Activated T-helper 2 cell treated with anti-CD3 and anti-CD28 coated beads, Interferon-gamma antibody, Interleukin-2, Interleukin-4, amounts not matched to agents 10 μg/mL and 5 μg/mL and 100 μg/mL, durations not matched to agents 14 hours and 24 hours and 36 hours (primary cell): Measurements from ENCODE around the gene SYNE2. TPM values are rescaled to one million over a fixed set of nuclear protein-coding genes. Genes with fewer than 3 reads are reported as not detected.
A peak's percentile ranks its signal among the peaks of the same experiment; 100 is the strongest.

Experiments
- DNase-seq: peaks from one replicate; pipeline ENCODE4 v3.0.0; 2021; ENCODE audit warnings: low spot score
- H3K27ac Mint-ChIP-seq: one replicate; pipeline ENCODE4 v1.8.0; 2021; ENCODE audit warnings: mixed read lengths
- H3K27me3 Mint-ChIP-seq: one replicate; pipeline ENCODE4 v1.8.0; 2021; ENCODE audit warnings: low read depth, mixed read lengths
- H3K36me3 Mint-ChIP-seq: one replicate; pipeline ENCODE4 v1.8.0; 2021; ENCODE audit warnings: low read depth, mixed read lengths
- H3K4me1 Mint-ChIP-seq: one replicate; pipeline ENCODE4 v1.8.0; 2021; ENCODE audit warnings: low read depth, mixed read lengths
- H3K4me3 Mint-ChIP-seq: one replicate; pipeline ENCODE4 v1.8.0; 2021; ENCODE audit warnings: low read depth, mild to moderate bottlenecking, moderate library complexity, mixed read lengths
- H3K9me3 Mint-ChIP-seq: one replicate; pipeline ENCODE4 v1.8.0; 2021; ENCODE audit warnings: mixed read lengths
- intact Hi-C: fragments of 100-400 bp; cut with micrococcal nuclease; formaldehyde crosslinking; loops from one replicate; pipeline ENCODE4 v1.15.1; 2023
- total RNA-seq: library from RNA; stranded (reverse); gene quantifications from 2 replicates; pipeline ENCODE4 v1.2.3, GENCODE V29; 2022

The SYNE2 gene
- total RNA-seq, 1 donor from 2014 or later: 15.2 TPM

DNA sequence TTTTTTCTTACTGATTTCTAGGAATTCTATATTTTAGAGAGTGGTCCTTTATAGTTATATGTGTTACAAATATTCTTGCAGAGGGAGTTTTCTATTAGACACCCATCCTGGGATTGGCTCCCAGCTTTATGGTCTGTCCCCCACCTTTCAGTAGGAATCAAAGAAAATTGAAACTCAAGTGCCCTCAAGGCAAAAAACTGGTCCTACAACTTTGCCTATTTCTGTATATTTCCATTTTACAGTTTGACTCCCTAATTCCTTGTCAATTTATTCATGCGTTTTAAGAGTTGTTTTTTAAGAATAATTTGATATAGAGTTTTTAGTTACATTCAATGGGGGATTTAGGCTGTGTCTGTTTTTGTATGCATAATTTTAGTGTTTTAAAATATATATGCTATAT, 208.9 kb downstream of the SYNE2 start:
- Mint-ChIP-seq H3K4me3 (no peak overlapping the region), H3K27ac (no peak overlapping the region), H3K9me3 (no peaks in the 10 kb centered on the region), H3K36me3 (no peaks in the 10 kb centered on the region), H3K4me1 (no peaks in the 10 kb centered on the region), H3K27me3 (no peaks in the 10 kb centered on the region)
- no peak for DNase-seq
- intact Hi-C loops: loop anchor here (5.0 kb wide), 1 partner anchor 231 kb away; the partner anchor contains the start of gene ESR2

DNA sequence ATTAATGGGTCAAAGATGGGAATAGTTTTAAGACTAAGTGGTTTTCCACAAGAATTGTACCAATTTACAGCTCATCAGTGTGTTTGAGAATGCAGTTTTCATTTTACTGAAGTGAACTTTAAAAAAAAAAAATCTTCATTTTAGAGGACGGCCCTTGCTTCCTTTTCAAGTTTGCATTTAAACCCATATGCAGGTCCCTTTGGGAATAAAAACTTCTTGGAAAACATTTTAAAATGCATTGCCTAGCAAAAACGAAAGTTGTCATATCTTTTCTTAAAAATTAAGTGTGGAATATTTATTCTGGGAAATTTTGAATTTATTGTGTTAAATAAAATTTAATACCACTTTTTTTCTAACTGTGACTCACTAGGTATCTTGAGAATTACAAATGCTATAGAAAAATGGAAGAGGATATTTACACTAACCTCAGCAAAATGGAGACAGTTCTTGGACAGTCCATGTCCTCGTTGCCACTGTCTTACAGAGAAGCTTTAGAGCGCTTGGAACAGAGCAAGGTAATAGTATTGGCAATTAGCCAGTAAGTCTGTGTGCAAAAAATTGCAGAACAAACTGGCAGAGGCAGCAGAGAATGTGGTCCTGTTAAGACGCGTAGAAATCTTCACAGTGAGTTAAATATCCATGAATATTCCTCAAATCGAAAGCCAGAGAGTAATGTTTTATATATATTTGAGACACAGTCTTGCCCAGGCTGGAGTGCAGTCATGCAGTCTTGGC, 209.7 kb downstream of the SYNE2 start:
- no peak for DNase-seq
- H3K27ac Mint-ChIP-seq: no peak overlapping the region
- no peaks in the 10 kb centered on the region for H3K9me3 Mint-ChIP-seq
- no peaks in the 10 kb centered on the region for H3K27me3 Mint-ChIP-seq
- intact Hi-C loops: loop anchor here (5.0 kb wide), 1 partner anchor 230 kb away; the partner anchor contains the start of gene ESR2
- H3K4me1 Mint-ChIP-seq: no peaks in the 10 kb centered on the region
- no peaks in the 10 kb centered on the region for H3K36me3 Mint-ChIP-seq
- no peak overlapping the region for H3K4me3 Mint-ChIP-seq

DNA sequence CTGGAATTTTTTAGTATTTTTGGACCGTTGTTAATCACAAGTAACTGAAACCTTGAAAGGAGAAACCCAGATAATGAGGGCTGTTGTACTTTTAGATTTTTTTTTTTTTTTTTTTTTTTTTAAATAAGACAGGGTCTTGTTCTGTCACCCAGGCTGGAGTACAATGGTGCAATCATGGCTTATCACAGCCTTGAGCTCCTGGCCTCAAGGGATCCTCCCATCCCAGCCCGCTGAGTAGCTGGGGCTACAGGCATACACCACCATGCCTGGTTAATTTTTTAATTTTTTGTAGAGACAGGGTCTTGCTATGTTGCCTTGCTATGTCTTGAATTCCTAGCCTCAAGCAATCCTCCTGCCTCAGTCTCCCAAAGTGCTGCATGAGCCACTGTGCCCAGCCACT, 211.6 kb downstream of the SYNE2 start:
- no peak for DNase-seq
- H3K27me3 Mint-ChIP-seq: no peaks in the 10 kb centered on the region
- H3K4me3 Mint-ChIP-seq: no peak overlapping the region
- no peaks in the 10 kb centered on the region for H3K9me3 Mint-ChIP-seq
- H3K36me3 Mint-ChIP-seq: no peaks in the 10 kb centered on the region
- no peaks in the 10 kb centered on the region for H3K4me1 Mint-ChIP-seq
- intact Hi-C loops: loop anchor here (5.0 kb wide), 1 partner anchor 228 kb away; the partner anchor contains the start of gene ESR2
- no peak overlapping the region for H3K27ac Mint-ChIP-seq

DNA sequence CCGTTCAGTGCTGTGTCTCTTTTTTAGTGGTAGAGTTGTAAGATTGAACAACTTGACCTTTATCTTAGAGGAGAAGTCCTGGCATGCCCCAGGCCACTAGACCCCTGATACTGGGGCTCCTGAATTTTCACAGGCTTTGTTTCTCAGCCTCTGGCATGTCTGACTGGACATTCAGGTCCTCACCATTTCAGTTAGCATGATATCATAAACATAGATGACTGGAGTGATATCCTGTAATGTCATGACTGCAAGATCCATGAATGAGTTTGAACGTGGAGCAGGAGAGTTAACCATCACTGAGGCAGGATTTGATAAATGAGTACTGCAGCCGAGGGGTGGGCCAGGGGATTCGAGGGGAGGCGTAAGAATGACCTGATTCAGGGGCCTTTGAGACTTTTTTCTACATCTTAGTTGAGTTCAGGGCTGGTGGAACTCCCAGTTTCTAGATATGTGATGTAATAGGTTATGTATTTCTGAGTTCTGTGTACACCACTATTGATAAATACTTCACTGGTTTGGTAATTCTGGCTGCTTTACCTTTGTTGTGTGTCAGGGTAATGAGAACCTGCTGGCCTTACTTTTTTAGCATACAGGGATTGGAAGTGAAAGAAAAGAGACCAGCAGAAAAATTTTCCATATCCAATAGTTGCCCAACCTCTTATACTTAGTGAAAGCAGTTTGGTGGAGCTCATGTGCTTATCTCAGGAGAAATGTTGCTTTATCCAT, 217.0 kb downstream of the SYNE2 start:
- H3K4me1 Mint-ChIP-seq: no peaks in the 10 kb centered on the region
- H3K27me3 Mint-ChIP-seq: no peaks in the 10 kb centered on the region
- intact Hi-C loops: no loop called here
- H3K27ac Mint-ChIP-seq: no peak overlapping the region
- H3K9me3 Mint-ChIP-seq: no peaks in the 10 kb centered on the region
- H3K36me3 Mint-ChIP-seq: peaks cover 12% of the 10 kb centered on the region
- no peak for DNase-seq
- H3K4me3 Mint-ChIP-seq: no peak overlapping the region

DNA sequence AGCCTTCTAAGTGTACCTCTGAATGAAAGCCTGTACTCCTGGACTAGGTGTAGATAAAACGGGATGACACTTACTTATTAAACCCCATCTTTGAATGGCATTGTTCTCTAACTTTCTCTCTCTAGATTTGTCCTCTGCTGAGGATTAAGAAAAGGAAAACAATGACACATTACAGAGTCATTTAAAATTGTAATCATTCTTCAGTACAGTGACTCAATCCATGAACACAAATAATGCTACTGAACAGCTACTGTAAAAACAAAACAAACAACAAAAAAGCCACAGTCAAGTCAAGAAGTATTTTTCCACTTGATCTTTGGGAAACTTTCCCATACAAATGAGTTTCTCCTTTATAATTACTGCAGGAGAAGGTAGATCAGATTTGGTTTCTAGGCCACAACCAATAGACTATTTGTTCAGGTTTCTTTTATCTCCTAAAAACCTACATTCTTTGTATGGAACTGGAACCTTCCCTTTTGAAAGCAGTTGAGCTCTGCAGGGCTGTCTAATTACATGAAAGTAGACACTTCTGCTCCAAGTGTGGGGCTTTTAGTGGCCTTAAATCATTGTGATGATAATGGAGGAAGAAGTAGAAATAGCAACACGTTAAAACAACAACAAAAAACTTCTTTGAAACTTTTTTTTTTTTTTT, 222.3 kb downstream of the SYNE2 start:
- H3K36me3 Mint-ChIP-seq: peaks cover 17% of the 10 kb centered on the region
- no peak for DNase-seq

DNA sequence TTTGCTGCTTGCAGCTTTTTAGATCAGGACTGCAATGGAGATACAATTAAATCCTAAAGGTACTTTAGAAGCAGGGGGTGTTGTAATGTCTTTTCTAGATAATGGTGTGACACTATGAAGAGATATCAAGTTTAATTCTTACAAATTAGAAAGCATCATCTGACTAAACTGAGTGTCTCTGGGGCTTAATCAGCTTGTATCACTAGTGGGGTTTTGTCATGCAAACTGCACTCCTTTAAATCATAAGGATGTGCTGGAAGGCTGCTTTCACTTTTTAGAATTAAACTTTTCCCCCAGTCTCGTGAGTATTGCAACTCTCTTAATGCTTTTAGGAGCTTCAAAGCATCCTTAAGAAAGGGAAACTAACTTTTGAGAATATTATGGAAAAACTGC, 222.8 kb downstream of the SYNE2 start:
- H3K4me1 Mint-ChIP-seq: peaks cover 1% of the 10 kb centered on the region
- no peaks in the 10 kb centered on the region for H3K9me3 Mint-ChIP-seq
- no peak overlapping the region for H3K4me3 Mint-ChIP-seq
- no peak overlapping the region for H3K27ac Mint-ChIP-seq
- no peaks in the 10 kb centered on the region for H3K27me3 Mint-ChIP-seq
- DNase-seq: no peak
- H3K36me3 Mint-ChIP-seq: peaks cover 20% of the 10 kb centered on the region
- intact Hi-C loops: no loop called here

More for the DNA sequence above, 222.3 kb downstream of the SYNE2 start:
- intact Hi-C loops: no loop called here
- Mint-ChIP-seq H3K4me3 (no peak overlapping the region), H3K27me3 (no peaks in the 10 kb centered on the region), H3K27ac (peak overlapping the region; percentile 22), H3K4me1 (peaks cover 1% of the 10 kb centered on the region), H3K9me3 (no peaks in the 10 kb centered on the region)

DNA sequence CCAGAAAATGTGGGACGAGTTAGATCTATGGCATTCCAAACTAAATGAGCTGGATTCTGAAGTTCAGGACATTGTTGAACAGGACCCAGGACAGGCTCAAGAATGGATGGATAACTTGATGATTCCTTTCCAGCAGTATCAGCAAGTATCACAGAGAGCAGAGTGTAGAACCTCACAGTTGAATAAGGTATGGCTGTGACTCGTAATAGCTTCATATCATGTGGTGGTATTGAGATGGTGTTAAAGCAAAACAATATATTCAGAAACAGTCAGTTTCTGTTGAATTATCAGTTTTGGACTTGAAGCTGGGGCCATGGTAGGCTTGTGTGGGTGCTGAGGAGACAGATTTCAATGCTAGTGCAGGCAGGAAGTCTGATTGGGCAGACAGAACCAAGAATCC, 227.6 kb downstream of the SYNE2 start:
- intact Hi-C loops: no loop called here
- no peaks in the 10 kb centered on the region for H3K9me3 Mint-ChIP-seq
- H3K27ac Mint-ChIP-seq: no peak overlapping the region
- no peaks in the 10 kb centered on the region for H3K4me1 Mint-ChIP-seq
- H3K27me3 Mint-ChIP-seq: no peaks in the 10 kb centered on the region
- no peak overlapping the region for H3K4me3 Mint-ChIP-seq
- H3K36me3 Mint-ChIP-seq: peaks cover 9% of the 10 kb centered on the region
- DNase-seq: no peak

DNA sequence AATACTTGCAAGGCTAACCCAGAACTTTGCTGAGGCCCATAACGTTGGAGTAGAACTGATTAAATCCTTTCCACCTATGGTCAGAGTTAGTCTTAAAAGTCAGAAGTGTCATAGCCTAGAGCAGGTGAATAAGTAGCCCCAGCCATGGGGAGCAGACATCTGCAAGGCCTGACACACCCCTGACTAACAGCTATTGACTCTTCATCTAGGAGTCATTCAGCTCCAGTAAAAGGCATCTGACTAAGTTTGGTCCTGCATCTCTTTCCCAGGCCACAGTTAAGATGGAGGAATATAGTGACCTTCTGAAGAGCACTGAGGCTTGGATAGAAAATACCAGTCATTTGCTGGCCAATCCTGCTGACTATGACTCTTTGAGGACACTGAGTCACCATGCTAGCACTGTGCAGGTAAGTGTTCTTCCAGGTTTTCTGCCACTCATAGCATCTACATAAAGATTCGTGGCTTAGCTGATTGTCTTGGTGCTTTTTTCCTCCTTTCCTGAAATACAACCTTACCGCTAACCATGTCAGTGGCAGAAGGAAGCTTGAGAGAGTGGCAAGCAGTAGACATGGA, 228.5 kb downstream of the SYNE2 start:
- Mint-ChIP-seq H3K36me3 (peaks cover 6% of the 10 kb centered on the region), H3K27me3 (no peaks in the 10 kb centered on the region), H3K4me1 (no peaks in the 10 kb centered on the region), H3K9me3 (no peaks in the 10 kb centered on the region), H3K27ac (no peak overlapping the region), H3K4me3 (no peak overlapping the region)
- no peak for DNase-seq
- intact Hi-C loops: no loop called here

DNA sequence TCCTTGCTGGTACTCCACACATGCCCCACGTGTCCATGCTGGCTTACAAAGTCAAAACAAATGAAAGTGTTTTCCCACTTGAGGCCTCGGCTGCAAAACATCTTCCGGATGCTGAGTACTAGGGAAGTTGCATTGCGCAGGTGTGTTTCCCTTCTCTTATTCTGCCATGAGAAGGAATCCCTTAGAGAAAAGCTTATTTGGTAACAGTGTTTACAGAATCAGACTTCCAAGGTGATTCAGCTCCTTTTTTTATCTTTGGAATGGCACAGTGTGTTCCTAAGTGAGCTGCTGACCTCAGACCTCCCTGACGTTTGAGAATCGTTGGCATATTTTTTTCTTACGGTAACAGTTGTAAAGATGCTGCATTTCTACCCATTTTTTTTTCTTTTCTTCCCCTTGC, 230.0 kb downstream of the SYNE2 start:
- intact Hi-C loops: no loop called here
- no peaks in the 10 kb centered on the region for H3K27me3 Mint-ChIP-seq

DNA sequence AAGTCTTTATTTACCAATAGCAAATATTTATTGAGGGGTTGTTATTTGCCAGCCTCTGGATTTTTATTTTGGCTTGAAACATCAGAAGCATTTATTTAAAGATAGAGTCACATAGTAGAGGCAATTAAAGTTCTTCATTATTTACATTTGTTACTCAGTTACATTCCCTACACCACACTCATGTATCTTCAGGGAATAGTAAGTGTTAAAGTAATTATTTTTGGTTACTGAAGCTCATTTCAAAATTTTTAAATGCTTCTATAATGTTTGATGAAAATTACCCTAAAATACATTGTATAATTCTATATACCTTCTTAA, 235.8 kb downstream of the SYNE2 start:
- Mint-ChIP-seq H3K27ac (no peak overlapping the region), H3K4me3 (no peak overlapping the region), H3K9me3 (no peaks in the 10 kb centered on the region), H3K27me3 (no peaks in the 10 kb centered on the region), H3K4me1 (no peaks in the 10 kb centered on the region), H3K36me3 (peaks cover 3% of the 10 kb centered on the region)
- DNase-seq: no peak
- intact Hi-C loops: no loop called here

More for the DNA sequence above, 230.0 kb downstream of the SYNE2 start:
- Mint-ChIP-seq H3K9me3 (no peaks in the 10 kb centered on the region), H3K36me3 (peaks cover 6% of the 10 kb centered on the region), H3K27ac (no peak overlapping the region), H3K4me3 (no peak overlapping the region), H3K4me1 (no peaks in the 10 kb centered on the region)
- no peak for DNase-seq

DNA sequence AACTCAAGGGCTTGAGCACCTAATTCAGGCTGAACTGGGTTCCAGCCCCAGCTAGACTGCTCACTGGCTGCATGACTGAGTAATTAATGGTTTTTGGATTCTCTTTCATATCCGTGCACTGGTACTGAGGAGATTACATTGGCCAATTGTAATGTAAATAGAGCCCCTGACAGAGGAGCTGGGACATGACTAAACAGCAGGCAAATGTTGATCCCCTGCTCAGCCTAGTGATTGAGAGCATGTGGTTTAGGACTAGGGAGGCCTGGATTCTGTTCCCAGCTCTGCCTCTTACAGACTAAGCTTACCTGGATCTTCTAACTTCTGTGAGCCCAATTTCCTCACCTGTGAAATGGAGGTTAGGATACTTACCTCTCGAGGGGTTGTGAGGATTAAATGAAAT, 237.1 kb downstream of the SYNE2 start:
- H3K4me1 Mint-ChIP-seq: no peaks in the 10 kb centered on the region
- no peak overlapping the region for H3K27ac Mint-ChIP-seq
- no peak for DNase-seq
- H3K9me3 Mint-ChIP-seq: no peaks in the 10 kb centered on the region
- no peak overlapping the region for H3K4me3 Mint-ChIP-seq
- intact Hi-C loops: no loop called here
- H3K36me3 Mint-ChIP-seq: no peaks in the 10 kb centered on the region
- H3K27me3 Mint-ChIP-seq: no peaks in the 10 kb centered on the region

DNA sequence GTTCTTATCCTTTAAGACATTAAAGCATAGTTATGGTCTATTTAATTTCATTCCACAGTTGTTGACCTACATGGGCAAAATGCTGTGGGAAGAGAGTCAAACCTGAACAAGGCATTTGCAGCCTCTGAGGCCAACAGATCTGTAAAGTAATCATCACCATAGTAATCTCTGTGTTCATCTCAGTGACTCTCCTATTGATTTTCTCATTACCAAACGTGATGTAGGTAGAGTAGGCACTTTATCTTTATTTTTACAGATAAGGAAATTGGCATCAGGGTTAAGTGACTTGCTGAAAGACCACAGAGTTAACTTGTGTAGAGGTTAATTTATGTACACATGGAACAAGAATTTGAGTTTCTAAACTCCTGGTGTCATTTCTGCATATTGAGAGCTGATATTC, 238.4 kb downstream of the SYNE2 start:
- peaks cover 3% of the 10 kb centered on the region for H3K36me3 Mint-ChIP-seq
- no peaks in the 10 kb centered on the region for H3K4me1 Mint-ChIP-seq
- H3K9me3 Mint-ChIP-seq: no peaks in the 10 kb centered on the region
- no peak overlapping the region for H3K4me3 Mint-ChIP-seq
- H3K27ac Mint-ChIP-seq: no peak overlapping the region
- H3K27me3 Mint-ChIP-seq: no peaks in the 10 kb centered on the region
- intact Hi-C loops: no loop called here
- no peak for DNase-seq

DNA sequence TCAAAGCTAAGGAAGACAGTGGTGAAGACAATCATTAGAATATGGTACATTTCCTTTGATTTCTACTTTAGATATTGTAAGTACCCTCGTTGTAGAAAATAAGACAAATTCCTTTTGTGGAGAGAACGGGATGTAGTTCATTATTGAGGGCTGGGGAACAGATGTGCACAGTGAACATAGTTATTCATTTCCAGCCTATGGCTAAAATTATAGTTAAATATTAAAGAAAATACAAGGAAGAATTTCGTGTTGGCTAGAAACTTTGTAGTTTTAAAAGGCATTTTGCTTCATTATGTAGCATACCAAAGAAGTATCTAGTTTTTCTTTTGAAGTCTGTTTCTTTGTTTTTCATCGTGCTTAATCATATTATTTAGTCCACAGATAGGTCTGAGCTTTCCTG, 239.5 kb downstream of the SYNE2 start:
- H3K27ac Mint-ChIP-seq: no peak overlapping the region

More for the DNA sequence above, 239.5 kb downstream of the SYNE2 start:
- no peak overlapping the region for H3K4me3 Mint-ChIP-seq
- no peaks in the 10 kb centered on the region for H3K4me1 Mint-ChIP-seq
- H3K9me3 Mint-ChIP-seq: no peaks in the 10 kb centered on the region
- intact Hi-C loops: no loop called here
- no peak for DNase-seq
- peaks cover 5% of the 10 kb centered on the region for H3K36me3 Mint-ChIP-seq
- H3K27me3 Mint-ChIP-seq: no peaks in the 10 kb centered on the region
